ENCODE data around the gene RCCD1.
"Not testable (repeated sequence)": the region's sequence is repeated elsewhere in the genome, so short reads cannot be mapped to it uniquely, and the experiment has no call there.

RCCD1 gene

DNA sequence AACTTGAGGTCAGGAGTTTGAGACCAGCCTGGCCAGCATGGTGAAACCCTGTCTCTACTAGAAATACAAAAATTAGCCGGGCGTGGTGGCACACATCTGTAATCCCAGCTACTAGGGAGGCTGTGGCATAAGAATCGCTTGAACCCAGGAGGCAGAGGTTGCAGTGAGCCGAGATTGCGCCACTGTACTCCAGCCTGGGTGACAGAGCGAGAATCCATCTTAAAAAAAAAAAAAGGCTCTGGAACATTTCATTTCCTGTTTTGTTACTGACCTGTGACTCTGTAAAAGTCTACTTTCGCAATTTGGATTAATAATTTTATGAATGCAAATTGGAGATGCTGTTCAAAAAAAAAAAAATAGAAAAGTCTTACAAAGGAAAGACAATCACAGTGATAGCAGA, 26.6 kb upstream of the RCCD1 start:
- not testable (repeated sequence) for H3K23ac ChIP-seq (ENCODE audit: low read length); H3K4me2 ChIP-seq (ENCODE audit: low read length); H2BK12ac ChIP-seq (ENCODE audit: low read length); H3K79me1 ChIP-seq (ENCODE audit: low read length); DNase-seq; H4K12ac ChIP-seq (ENCODE audit: low read depth, low read length); H2AK5ac ChIP-seq (ENCODE audit: low read length); H3K36me3 ChIP-seq (ENCODE audit: control insufficient read depth in 1 of 2, insufficient read depth in 2 of 2, low read length in 2 of 2); H3K4me1 ChIP-seq (ENCODE audit: control insufficient read depth in 1 of 2, insufficient read depth in 2 of 2, low read length in 2 of 2); H2BK5ac ChIP-seq (ENCODE audit: low read depth, low read length, poor library complexity); H3K4ac ChIP-seq (ENCODE audit: low read depth, low read length); H3K14ac ChIP-seq (ENCODE audit: low read length); H2AFZ ChIP-seq (ENCODE audit: insufficient read depth, low read length, poor library complexity); H3K4me3 ChIP-seq (ENCODE audit: low read depth, low read length); H2BK120ac ChIP-seq (ENCODE audit: insufficient read depth, low read length, poor library complexity); H3K9ac ChIP-seq (ENCODE audit: low read length); H4K91ac ChIP-seq (ENCODE audit: low read depth, low read length); H3K27me3 ChIP-seq (ENCODE audit: insufficient read depth, low read length); H3K18ac ChIP-seq (ENCODE audit: low read length); H3K9me3 ChIP-seq (ENCODE audit: insufficient read depth, low read depth, low read length); H3K79me2 ChIP-seq (ENCODE audit: control insufficient read depth, insufficient read depth, low read length, poor library complexity); H3K27ac ChIP-seq (ENCODE audit: low read depth, low read length); H4K8ac ChIP-seq (ENCODE audit: low read depth, low read length)
- no CpG with 5 or more reads among the region's 7 CpGs for WGBS (ENCODE audit: extremely low coverage, insufficient coverage, insufficient read length)

DNA sequence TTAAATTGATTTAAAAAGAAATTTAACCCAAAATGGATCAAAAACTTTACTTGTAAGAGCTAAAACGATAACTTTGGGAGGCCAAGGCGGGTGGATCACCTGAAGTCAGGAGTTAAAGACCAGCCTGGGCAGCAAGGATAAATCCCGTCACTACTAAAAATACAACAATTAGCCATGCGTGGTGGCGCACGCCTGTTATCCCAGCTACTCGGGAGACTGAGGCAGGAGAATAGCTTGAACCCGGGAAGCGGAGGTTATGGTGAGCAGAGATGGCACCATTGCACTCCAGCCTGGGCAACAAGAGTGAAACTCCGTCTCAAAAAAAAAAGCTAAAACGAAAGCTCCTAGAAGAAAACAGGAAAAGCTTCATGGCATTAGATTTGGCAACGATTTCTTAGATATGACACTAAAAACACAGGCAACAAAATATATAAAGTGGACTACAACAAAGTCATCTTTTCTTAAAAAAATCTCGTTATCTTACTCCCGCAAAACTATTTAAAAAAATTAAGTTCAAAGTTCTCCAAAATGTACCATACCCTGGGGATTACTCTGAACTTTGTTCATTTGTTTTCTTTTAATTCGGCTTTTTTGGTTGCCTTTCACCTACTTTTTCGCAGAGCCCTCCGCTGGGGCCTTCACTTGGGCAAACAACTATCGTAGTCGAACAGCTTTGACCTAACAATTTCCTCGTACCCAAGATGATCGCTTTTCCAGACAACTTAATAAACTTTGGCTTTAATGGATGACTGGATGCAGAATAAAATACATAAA, 25.3 kb upstream of the RCCD1 start:
- no peak overlapping the region for H3K4ac ChIP-seq (ENCODE audit: low read depth, low read length)
- H4K91ac ChIP-seq (ENCODE audit: low read depth, low read length): no peak overlapping the region
- WGBS (ENCODE audit: extremely low coverage, insufficient coverage, insufficient read length): 100% methylated on average over 2 of the region's 21 CpGs
- no peak overlapping the region for H3K23ac ChIP-seq (ENCODE audit: low read length)
- H3K14ac ChIP-seq (ENCODE audit: low read length): no peak overlapping the region
- no peak overlapping the region for H2BK120ac ChIP-seq (ENCODE audit: insufficient read depth, low read length, poor library complexity)
- no peak overlapping the region for H4K8ac ChIP-seq (ENCODE audit: low read depth, low read length)
- no peaks in the 10 kb centered on the region for H3K9me3 ChIP-seq (ENCODE audit: insufficient read depth, low read depth, low read length)
- peaks cover 0 to 1% of the 10 kb centered on the region in 2 experiments for H3K4me1 ChIP-seq (ENCODE audit: control insufficient read depth in 1 of 2, insufficient read depth in 2 of 2, low read length in 2 of 2)
- no peak overlapping the region for H2AK5ac ChIP-seq (ENCODE audit: low read length)
- H2BK5ac ChIP-seq (ENCODE audit: low read depth, low read length, poor library complexity): no peak overlapping the region
- H3K79me1 ChIP-seq (ENCODE audit: low read length): peaks cover 3% of the 10 kb centered on the region
- no peak overlapping the region for H2AFZ ChIP-seq (ENCODE audit: insufficient read depth, low read length, poor library complexity)
- H3K36me3 ChIP-seq (ENCODE audit: control insufficient read depth in 1 of 2, insufficient read depth in 2 of 2, low read length in 2 of 2): no peaks in the 10 kb centered on the region
- H3K27me3 ChIP-seq (ENCODE audit: insufficient read depth, low read length): no peaks in the 10 kb centered on the region
- peaks cover 4% of the 10 kb centered on the region for H3K79me2 ChIP-seq (ENCODE audit: control insufficient read depth, insufficient read depth, low read length, poor library complexity)
- H3K9ac ChIP-seq (ENCODE audit: low read length): no peak overlapping the region
- H3K27ac ChIP-seq (ENCODE audit: low read depth, low read length): no peak overlapping the region
- H2BK12ac ChIP-seq (ENCODE audit: low read length): no peak overlapping the region
- no peak for DNase-seq
- H4K12ac ChIP-seq (ENCODE audit: low read depth, low read length): no peak overlapping the region
- no peak overlapping the region for H3K4me2 ChIP-seq (ENCODE audit: low read length)
- H3K4me3 ChIP-seq (ENCODE audit: low read depth, low read length): no peak overlapping the region
- no peak overlapping the region for H3K18ac ChIP-seq (ENCODE audit: low read length)

DNA sequence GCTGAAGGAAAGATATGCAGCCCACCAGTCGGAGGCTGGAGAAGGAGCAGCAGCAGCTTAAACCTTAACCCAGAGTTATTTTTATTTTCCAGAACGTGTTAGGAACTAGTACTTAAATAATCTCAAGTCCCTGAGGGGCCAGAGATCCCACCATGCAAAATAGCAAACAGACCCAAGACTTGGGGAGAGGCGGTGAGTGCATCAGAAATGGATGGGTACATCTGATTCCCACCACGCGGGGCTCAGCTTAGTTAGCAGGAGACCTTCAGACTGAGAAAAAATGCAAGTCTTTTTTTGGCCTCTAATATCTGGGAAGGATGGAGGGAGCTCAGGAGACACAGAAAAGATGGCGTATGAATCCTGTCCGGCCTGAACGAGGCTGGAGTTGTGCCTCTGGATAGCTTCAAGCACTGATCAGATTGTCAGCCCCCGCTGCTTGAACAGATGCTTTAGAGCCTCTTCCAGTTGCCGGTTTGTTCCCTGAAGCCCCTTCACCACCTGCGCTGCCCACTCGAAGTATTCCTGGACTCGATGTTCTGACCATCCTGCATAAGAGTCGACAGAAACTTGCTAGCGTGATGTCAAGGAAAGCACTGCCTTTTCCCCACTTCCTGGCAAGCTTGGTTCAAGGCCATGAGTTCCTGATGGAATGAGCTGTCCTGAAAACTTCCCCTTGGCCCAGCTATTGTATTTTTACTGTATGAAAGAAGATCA, 23.7 kb upstream of the RCCD1 start:
- peaks cover 10% of the 10 kb centered on the region for H3K79me2 ChIP-seq (ENCODE audit: control insufficient read depth, insufficient read depth, low read length, poor library complexity)
- no peak overlapping the region for H4K12ac ChIP-seq (ENCODE audit: low read depth, low read length)
- H3K79me1 ChIP-seq (ENCODE audit: low read length): peaks cover 9% of the 10 kb centered on the region
- DNase-seq: no peak
- no peak overlapping the region for H4K8ac ChIP-seq (ENCODE audit: low read depth, low read length)
- no peak overlapping the region for H3K18ac ChIP-seq (ENCODE audit: low read length)
- H3K14ac ChIP-seq (ENCODE audit: low read length): no peak overlapping the region
- no peak overlapping the region for H3K4me3 ChIP-seq (ENCODE audit: low read depth, low read length)
- no peaks in the 10 kb centered on the region for H3K27me3 ChIP-seq (ENCODE audit: insufficient read depth, low read length)
- no peak overlapping the region for H3K4me2 ChIP-seq (ENCODE audit: low read length)
- H3K9ac ChIP-seq (ENCODE audit: low read length): no peak overlapping the region
- no peak overlapping the region for H3K27ac ChIP-seq (ENCODE audit: low read depth, low read length)
- H2BK5ac ChIP-seq (ENCODE audit: low read depth, low read length, poor library complexity): no peak overlapping the region
- H2BK120ac ChIP-seq (ENCODE audit: insufficient read depth, low read length, poor library complexity): no peak overlapping the region
- H3K4me1 ChIP-seq (ENCODE audit: control insufficient read depth in 1 of 2, insufficient read depth in 2 of 2, low read length in 2 of 2): peaks cover 5 to 10% of the 10 kb centered on the region in 2 experiments
- no peak overlapping the region for H2AFZ ChIP-seq (ENCODE audit: insufficient read depth, low read length, poor library complexity)
- no peak overlapping the region for H3K23ac ChIP-seq (ENCODE audit: low read length)
- WGBS (ENCODE audit: extremely low coverage, insufficient coverage, insufficient read length): no CpG with 5 or more reads among the region's 15 CpGs
- H3K9me3 ChIP-seq (ENCODE audit: insufficient read depth, low read depth, low read length): no peaks in the 10 kb centered on the region
- H4K91ac ChIP-seq (ENCODE audit: low read depth, low read length): no peak overlapping the region
- no peak overlapping the region for H3K4ac ChIP-seq (ENCODE audit: low read depth, low read length)
- H2BK12ac ChIP-seq (ENCODE audit: low read length): no peak overlapping the region
- no peaks in the 10 kb centered on the region for H3K36me3 ChIP-seq (ENCODE audit: control insufficient read depth in 1 of 2, insufficient read depth in 2 of 2, low read length in 2 of 2)
- no peak overlapping the region for H2AK5ac ChIP-seq (ENCODE audit: low read length)

DNA sequence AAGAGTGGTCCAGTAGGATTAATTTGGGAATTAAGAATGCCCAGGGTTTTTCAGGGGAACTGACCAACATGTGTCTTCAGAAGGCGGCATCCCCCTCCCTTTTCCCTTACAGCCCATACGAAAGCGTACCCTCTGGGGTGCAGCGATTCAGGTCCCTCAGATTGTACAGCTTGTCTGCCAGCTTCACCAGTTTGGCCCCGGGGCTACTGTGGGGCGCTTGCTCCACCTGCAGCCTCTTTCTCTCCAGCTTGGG, 23.2 kb upstream of the RCCD1 start:
- H3K9me3 ChIP-seq (ENCODE audit: insufficient read depth, low read depth, low read length): no peaks in the 10 kb centered on the region
- no peak overlapping the region for H2AFZ ChIP-seq (ENCODE audit: insufficient read depth, low read length, poor library complexity)
- peaks cover 2 to 4% of the 10 kb centered on the region in 2 experiments for H3K36me3 ChIP-seq (ENCODE audit: control insufficient read depth in 1 of 2, insufficient read depth in 2 of 2, low read length in 2 of 2)
- DNase-seq: no peak
- no peak overlapping the region for H4K91ac ChIP-seq (ENCODE audit: low read depth, low read length)
- H2BK5ac ChIP-seq (ENCODE audit: low read depth, low read length, poor library complexity): no peak overlapping the region
- H3K4me3 ChIP-seq (ENCODE audit: low read depth, low read length): no peak overlapping the region
- no peak overlapping the region for H4K8ac ChIP-seq (ENCODE audit: low read depth, low read length)
- H4K12ac ChIP-seq (ENCODE audit: low read depth, low read length): no peak overlapping the region
- no peak overlapping the region for H3K4ac ChIP-seq (ENCODE audit: low read depth, low read length)
- H3K79me2 ChIP-seq (ENCODE audit: control insufficient read depth, insufficient read depth, low read length, poor library complexity): peaks cover 10% of the 10 kb centered on the region
- no peak overlapping the region for H3K14ac ChIP-seq (ENCODE audit: low read length)
- H3K4me1 ChIP-seq (ENCODE audit: control insufficient read depth in 1 of 2, insufficient read depth in 2 of 2, low read length in 2 of 2): peaks cover 8 to 14% of the 10 kb centered on the region in 2 experiments
- no peak overlapping the region for H2AK5ac ChIP-seq (ENCODE audit: low read length)
- H3K79me1 ChIP-seq (ENCODE audit: low read length): peaks cover 9% of the 10 kb centered on the region
- no peaks in the 10 kb centered on the region for H3K27me3 ChIP-seq (ENCODE audit: insufficient read depth, low read length)
- no peak overlapping the region for H3K27ac ChIP-seq (ENCODE audit: low read depth, low read length)
- no peak overlapping the region for H2BK120ac ChIP-seq (ENCODE audit: insufficient read depth, low read length, poor library complexity)
- H3K9ac ChIP-seq (ENCODE audit: low read length): no peak overlapping the region
- H3K4me2 ChIP-seq (ENCODE audit: low read length): peak overlapping the region; percentile 83
- H2BK12ac ChIP-seq (ENCODE audit: low read length): no peak overlapping the region
- no CpG with 5 or more reads among the region's 6 CpGs for WGBS (ENCODE audit: extremely low coverage, insufficient coverage, insufficient read length)
- H3K18ac ChIP-seq (ENCODE audit: low read length): no peak overlapping the region
- H3K23ac ChIP-seq (ENCODE audit: low read length): no peak overlapping the region

Measured in trophoblast cell (in vitro differentiated cells and primary cell).